Osteocyte (in vitro differentiated cells): ENCODE data around the gene ZER1. TPM values are rescaled to one million over a fixed set of nuclear protein-coding genes. Genes with fewer than 3 reads are reported as not detected.
A peak's percentile ranks its signal among the peaks of the same experiment; 100 is the strongest.

Experiments
- DNase-seq: peaks from one replicate; pipeline ENCODE4 v3.0.0; 2021; ENCODE audit warnings: mixed read lengths; ENCODE audit not compliant: unreplicated experiment; ENCODE audit errors: extremely low spot score
- H3K27ac Mint-ChIP-seq: one replicate; pipeline ENCODE4 v1.8.0; 2021; ENCODE audit warnings: mild to moderate bottlenecking, mixed read lengths; ENCODE audit not compliant: unreplicated experiment
- H3K27me3 Mint-ChIP-seq: one replicate; pipeline ENCODE4 v1.8.0; 2021; ENCODE audit warnings: mixed read lengths; ENCODE audit not compliant: unreplicated experiment
- H3K36me3 Mint-ChIP-seq: one replicate; pipeline ENCODE4 v1.8.0; 2021; ENCODE audit warnings: mixed read lengths; ENCODE audit not compliant: unreplicated experiment
- H3K4me1 Mint-ChIP-seq: one replicate; pipeline ENCODE4 v1.8.0; 2021; ENCODE audit warnings: mixed read lengths; ENCODE audit not compliant: unreplicated experiment
- H3K4me3 Mint-ChIP-seq: one replicate; pipeline ENCODE4 v1.8.0; 2021; ENCODE audit warnings: mild to moderate bottlenecking, moderate library complexity, mixed read lengths; ENCODE audit not compliant: unreplicated experiment
- H3K9me3 Mint-ChIP-seq: one replicate; pipeline ENCODE4 v1.8.0; 2021; ENCODE audit warnings: mixed read lengths; ENCODE audit not compliant: unreplicated experiment
- total RNA-seq: library from RNA; stranded (reverse); gene quantifications from 2 replicates; pipeline ENCODE4 v1.2.1, GENCODE V29; 2021
- TF ChIP-seq, protein P1 (sequence below): fragments of 200-600 bp; sonication (generic); IDR thresholded peaks from 2 replicates; pipeline ENCODE4 v1.5.0; 2021; ENCODE audit warnings: antibody characterized with exemption, mild to moderate bottlenecking, moderate library complexity

The ZER1 gene
- total RNA-seq, 1 donor from 2014 or later = 61.9 TPM

DNA sequence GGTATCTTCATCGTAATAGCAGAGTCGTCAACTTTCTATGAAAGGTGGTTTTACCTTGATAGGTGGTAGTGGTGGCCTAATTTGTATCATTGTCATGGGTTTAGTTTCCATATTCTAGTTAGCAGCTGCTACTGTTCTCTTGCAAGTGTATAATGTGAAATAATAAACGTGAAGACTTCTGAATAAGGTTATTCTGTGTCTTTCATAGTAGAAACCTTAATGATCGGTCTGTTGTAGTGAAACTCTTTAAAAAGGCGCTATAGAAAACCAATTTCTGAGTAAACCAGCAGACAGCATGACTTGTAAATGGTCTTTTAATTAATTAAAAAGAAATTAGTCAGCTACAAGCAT lies 81.1 kb downstream of the ZER1 start:
- DNase-seq = no peak
- Mint-ChIP-seq H3K36me3 (peaks cover 34% of the 10 kb centered on the region), H3K27me3 (no peaks in the 10 kb centered on the region), H3K9me3 (no peaks in the 10 kb centered on the region), H3K4me3 (peak overlapping the region; percentile 99), H3K27ac (peak overlapping the region; percentile 93), H3K4me1 (peaks cover 33% of the 10 kb centered on the region)
- TF ChIP-seq, protein P1, sequence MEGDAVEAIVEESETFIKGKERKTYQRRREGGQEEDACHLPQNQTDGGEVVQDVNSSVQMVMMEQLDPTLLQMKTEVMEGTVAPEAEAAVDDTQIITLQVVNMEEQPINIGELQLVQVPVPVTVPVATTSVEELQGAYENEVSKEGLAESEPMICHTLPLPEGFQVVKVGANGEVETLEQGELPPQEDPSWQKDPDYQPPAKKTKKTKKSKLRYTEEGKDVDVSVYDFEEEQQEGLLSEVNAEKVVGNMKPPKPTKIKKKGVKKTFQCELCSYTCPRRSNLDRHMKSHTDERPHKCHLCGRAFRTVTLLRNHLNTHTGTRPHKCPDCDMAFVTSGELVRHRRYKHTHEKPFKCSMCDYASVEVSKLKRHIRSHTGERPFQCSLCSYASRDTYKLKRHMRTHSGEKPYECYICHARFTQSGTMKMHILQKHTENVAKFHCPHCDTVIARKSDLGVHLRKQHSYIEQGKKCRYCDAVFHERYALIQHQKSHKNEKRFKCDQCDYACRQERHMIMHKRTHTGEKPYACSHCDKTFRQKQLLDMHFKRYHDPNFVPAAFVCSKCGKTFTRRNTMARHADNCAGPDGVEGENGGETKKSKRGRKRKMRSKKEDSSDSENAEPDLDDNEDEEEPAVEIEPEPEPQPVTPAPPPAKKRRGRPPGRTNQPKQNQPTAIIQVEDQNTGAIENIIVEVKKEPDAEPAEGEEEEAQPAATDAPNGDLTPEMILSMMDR = no peak

DNA sequence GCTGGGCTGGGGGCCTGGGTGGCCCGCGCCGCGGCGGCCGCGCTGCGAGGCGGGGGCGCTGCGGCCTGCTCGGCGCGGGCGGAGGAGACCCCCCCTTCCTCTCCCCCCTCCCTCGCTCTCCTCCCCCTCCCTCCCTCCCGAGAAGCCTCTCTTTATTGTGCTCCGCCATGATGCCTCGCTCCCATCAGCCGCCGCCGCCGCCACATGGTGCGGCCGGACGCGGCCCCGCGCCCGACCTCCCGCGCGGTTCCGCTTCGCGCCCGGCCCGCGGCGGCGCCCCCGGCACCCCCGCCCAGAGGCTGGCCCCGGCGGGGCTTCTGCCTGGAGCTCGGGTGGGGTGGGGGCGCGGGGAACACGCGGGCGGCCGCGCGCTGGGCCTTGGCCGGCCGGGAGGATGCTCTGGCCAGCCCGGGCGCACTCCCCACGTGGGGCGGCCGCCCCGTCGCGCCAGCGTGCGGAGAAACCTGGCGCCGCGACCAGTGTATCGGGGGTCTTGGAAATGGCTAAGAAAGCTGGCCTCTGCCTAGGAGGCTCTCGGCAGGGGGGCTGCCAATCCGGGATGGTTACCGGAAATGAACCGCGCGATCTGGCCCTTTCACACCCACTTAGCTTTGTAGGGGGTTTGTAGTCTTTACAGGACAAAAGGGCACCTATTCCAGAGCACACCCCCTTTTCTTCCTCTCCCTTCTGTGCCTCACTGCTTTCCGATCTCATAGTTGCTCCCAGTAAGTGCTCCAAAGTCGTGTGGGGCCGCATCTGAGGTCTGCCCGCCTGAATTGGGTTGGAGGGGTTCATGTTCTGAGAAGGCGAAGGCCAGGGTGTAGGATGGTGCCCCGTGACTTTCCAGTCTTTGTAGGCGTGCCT lies 81.7 kb downstream of the ZER1 start:
- peaks cover 30% of the 10 kb centered on the region for H3K36me3 Mint-ChIP-seq
- peak overlapping the region; percentile 99 for H3K4me3 Mint-ChIP-seq
- no peak for DNase-seq
- H3K27me3 Mint-ChIP-seq = no peaks in the 10 kb centered on the region
- peak overlapping the region; percentile 93 for H3K27ac Mint-ChIP-seq
- H3K4me1 Mint-ChIP-seq = peaks cover 39% of the 10 kb centered on the region
- no peaks in the 10 kb centered on the region for H3K9me3 Mint-ChIP-seq
- TF ChIP-seq, protein P1 = no peak

- H3K9me3 Mint-ChIP-seq = no peaks in the 10 kb centered on the region
- TF ChIP-seq, protein P1 = no peak
- no peak for DNase-seq
- H3K27me3 Mint-ChIP-seq = no peaks in the 10 kb centered on the region
- H3K4me1 Mint-ChIP-seq = peaks cover 45% of the 10 kb centered on the region
- peaks cover 24% of the 10 kb centered on the region for H3K36me3 Mint-ChIP-seq
- peak overlapping the region; percentile 54 for H3K4me3 Mint-ChIP-seq
- no peak overlapping the region for H3K27ac Mint-ChIP-seq
Observed at GRCh38 chr9:128689293-128689774, 82.4 kb downstream of the ZER1 start.

- H3K9me3 Mint-ChIP-seq = no peaks in the 10 kb centered on the region
- H3K27ac Mint-ChIP-seq = peak within 1 kb of the TSS; percentile 89
- no peaks in the 10 kb centered on the region for H3K27me3 Mint-ChIP-seq
- peaks cover 50% of the 10 kb centered on the region for H3K4me1 Mint-ChIP-seq
- H3K36me3 Mint-ChIP-seq = peaks cover 22% of the 10 kb centered on the region
- DNase-seq = peak; percentile 98
- peak within 1 kb of the TSS; percentile 99 for H3K4me3 Mint-ChIP-seq
- TF ChIP-seq, protein P1 = no peak
Observed at GRCh38 chr9:128688501-128689292, 83.0 kb downstream of the ZER1 start, which contains the start of gene SET. Gene SET (plus strand): TSS chr9:128689222. CDS start chr9:128689583, 361 bp downstream.

- no peaks in the 10 kb centered on the region for H3K27me3 Mint-ChIP-seq
- no peak overlapping the region for H3K4me3 Mint-ChIP-seq
- DNase-seq = no peak
- H3K36me3 Mint-ChIP-seq = peaks cover 12% of the 10 kb centered on the region
- no peaks in the 10 kb centered on the region for H3K9me3 Mint-ChIP-seq
- H3K27ac Mint-ChIP-seq = no peak overlapping the region
- H3K4me1 Mint-ChIP-seq = peaks cover 56% of the 10 kb centered on the region
- TF ChIP-seq, protein P1 = no peak
Observed at GRCh38 chr9:128687453-128687852, 84.3 kb downstream of the ZER1 start.
